Kidney (tissue), 14 donors: ENCODE results near the gene ARNT2. TPM values are rescaled to one million over a fixed set of nuclear protein-coding genes. Genes with fewer than 3 reads are reported as not detected.

Experiments used
- DNase-seq, 5 donors: peaks; one replicate each; pipeline ENCODE4 v3.0.0-alpha.2; 2013 to 2020
- FAIRE-seq: peaks from 2 replicates; lab custom pipeline; 2012; peaks lifted over from hg19 to GRCh38; lab: Jason Lieb, UNC
- H3K27ac ChIP-seq, 2 donors: one replicate each; pipeline ENCODE4 v1.7.0; 2013; ENCODE audit warnings: low read depth in 2 of 2, low read length in 2 of 2, inconsistent platforms in 1 of 2
- H3K27me3 ChIP-seq: one replicate; pipeline ENCODE4 v1.7.1; 2013; ENCODE audit warnings: low read length, inconsistent platforms; ENCODE audit not compliant: control insufficient read depth, insufficient read depth
- H3K36me3 ChIP-seq, 3 donors: one replicate each; pipeline versions ENCODE4 v1.7.0 to v1.7.1; 2013; ENCODE audit warnings: low read length in 3 of 3, control low read depth in 1 of 3, inconsistent platforms in 1 of 3; ENCODE audit not compliant: insufficient read depth in 3 of 3, control insufficient read depth in 2 of 3
- H3K4me1 ChIP-seq, 3 donors: one replicate each; pipeline versions ENCODE4 v1.7.0 to v1.7.1; 2013; ENCODE audit warnings: low read length in 3 of 3, inconsistent platforms in 1 of 3, low read depth in 1 of 3; ENCODE audit not compliant: control insufficient read depth in 2 of 3, insufficient read depth in 2 of 3
- H3K4me3 ChIP-seq, 3 donors: one replicate each; pipeline versions ENCODE4 v1.7.0 to v1.8.1; 2013; ENCODE audit warnings: low read length in 3 of 3, control low read depth in 1 of 3, inconsistent platforms in 1 of 3
- H3K9ac ChIP-seq, 3 donors: one replicate each; pipeline versions ENCODE4 v1.7.0 to v1.7.1; 2013; ENCODE audit warnings: low read length in 3 of 3, control low read depth in 1 of 3, inconsistent platforms in 1 of 3
- H3K9me3 ChIP-seq, 3 donors: one replicate each; pipeline versions ENCODE4 v1.7.0 to v1.7.1; 2013; ENCODE audit warnings: low read length in 3 of 3, control low read depth in 1 of 3, inconsistent platforms in 1 of 3; ENCODE audit not compliant: control insufficient read depth in 2 of 3, insufficient read depth in 1 of 3
- CTCF ChIP-seq: IDR thresholded peaks from 3 replicates; pipeline ENCODE4 v1.5.1; 2012; ENCODE audit warnings: mild to moderate bottlenecking, moderate library complexity, borderline replicate concordance; ENCODE audit not compliant: insufficient read depth; ENCODE audit errors: extremely low read depth
- intact Hi-C: fragments of 100-400 bp; cut with DNase I; formaldehyde crosslinking; loops from one replicate; pipeline ENCODE4 v1.11.1; 2022
- polyA plus RNA-seq: library from polyadenylated mRNA; stranded (reverse); fragments of 350-450 nt; fragmentation: Illumina TruSeq; extraction: RNeasy Lipid Tissue Mini Kit (QIAGEN cat#74804); gene quantifications from one replicate; pipeline ENCODE4 v1.2.3, GENCODE V29; 2014; ENCODE audit warnings: low read depth, low replicate concordance; ENCODE audit not compliant: insufficient read depth
- total RNA-seq: library from RNA; stranded (reverse); fragmentation: NEBNext Ultra II Directional; extraction: Animal tissue kit (Norgen Biotek cat#: 25700); gene quantifications from one replicate; pipeline ENCODE4 v1.2.1, GENCODE V29; 2021
- donor health status: control.
- donor health status: control.
- donor health status: control.
- donor health status: control.
- donor health status: control.
- donor health status: DM: yes; HTN: yes; CAD: no.
- donor health status: Normal renal cell carcinoma (clear cell type).

Gene ARNT2
- total and polyA plus RNA-seq, 2 donors from 2014 or later = 12.2 to 38.2 TPM

- H3K27me3 ChIP-seq = no peaks in the 10 kb centered on the region
- no peak overlapping the region for H3K4me3 ChIP-seq
- H3K9me3 ChIP-seq = no peaks in the 10 kb centered on the region
- FAIRE-seq = no peak
- H3K36me3 ChIP-seq = peaks cover 0 to 4% (median 2%) of the 10 kb centered on the region in 3 donors
- no peak for DNase-seq
- intact Hi-C loops = loop anchor here (10.0 kb wide), 2 partner anchors 101 to 219 kb away; no protein-coding TSS in a partner anchor
- H3K4me1 ChIP-seq = peaks cover 0 to 5% (median 0%) of the 10 kb centered on the region in 3 donors
- no peak overlapping the region for H3K27ac ChIP-seq
- no peak for TF ChIP-seq CTCF
- H3K9ac ChIP-seq = no peak overlapping the region
Measured at GRCh38 chr15:80565398-80565797, 161.2 kb downstream of the ARNT2 start.

- Histone ChIP-seq H3K4me1 (peaks cover 0 to under 1% (median 0%) of the 10 kb centered on the region in 3 donors), H3K4me3 (no peak overlapping the region), H3K9me3 (no peaks in the 10 kb centered on the region), H3K27ac (no peak overlapping the region), H3K36me3 (peaks cover 0 to 4% (median 2%) of the 10 kb centered on the region in 3 donors), H3K9ac (no peak overlapping the region), H3K27me3 (no peaks in the 10 kb centered on the region)
- intact Hi-C loops = loop anchor here (10.0 kb wide), 2 partner anchors 101 to 219 kb away; no protein-coding TSS in a partner anchor
- no peak for TF ChIP-seq CTCF
- DNase-seq = no peak
- FAIRE-seq = no peak
Measured at GRCh38 chr15:80565988-80566387, 161.8 kb downstream of the ARNT2 start.

- H3K4me1 ChIP-seq = no peaks in the 10 kb centered on the region
- TF ChIP-seq CTCF = peak; percentile 78
- no peak overlapping the region for H3K4me3 ChIP-seq
- H3K9me3 ChIP-seq = no peaks in the 10 kb centered on the region
- peaks cover 0 to 4% (median 2%) of the 10 kb centered on the region in 3 donors for H3K36me3 ChIP-seq
- peak in 4 of 5 donors; percentile 61 to 92 (median 82) for DNase-seq
- no peak overlapping the region for H3K27ac ChIP-seq
- no peaks in the 10 kb centered on the region for H3K27me3 ChIP-seq
- peak; percentile 70 for FAIRE-seq
- intact Hi-C loops = loop anchor here (10.0 kb wide), 2 partner anchors 103 to 217 kb away; no protein-coding TSS in a partner anchor
- no peak overlapping the region for H3K9ac ChIP-seq
Measured at GRCh38 chr15:80567721-80568157, 163.6 kb downstream of the ARNT2 start.
